Activated T-cell treated with anti-CD3 and anti-CD28 coated beads, Interleukin-2, amount 50 U/mL, for 48 hours (primary cell): ENCODE data around the gene GPR108.
"Not testable (repeated sequence)": the region's sequence is repeated elsewhere in the genome, so short reads cannot be mapped to it uniquely, and the experiment has no call there.

Experiments
- DNase-seq, 2 experiments: peaks; one replicate each; pipeline ENCODE4 v3.0.0-alpha.2; 2020

The GPR108 gene

DNA sequence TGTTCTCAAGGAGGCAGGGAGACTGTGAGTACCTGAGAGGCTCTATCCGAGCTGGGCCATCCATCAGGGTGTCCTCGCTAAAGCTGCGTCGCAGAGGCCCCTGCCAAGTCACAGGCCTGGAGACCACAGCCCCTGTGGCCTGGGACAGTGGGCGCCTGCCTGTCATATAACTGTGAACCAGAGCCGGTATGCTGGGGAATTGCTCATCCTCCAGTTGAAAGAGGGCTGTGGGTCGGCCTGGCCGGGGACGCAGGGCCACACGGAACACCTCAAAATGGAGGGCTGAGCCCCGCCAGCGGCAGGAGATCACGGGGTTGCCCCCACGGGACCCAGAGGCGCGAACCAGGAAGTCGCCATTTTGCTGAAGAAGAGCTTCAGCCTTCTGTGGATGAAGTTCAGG, 23.2 kb upstream of the GPR108 start:
- no peak for DNase-seq

DNA sequence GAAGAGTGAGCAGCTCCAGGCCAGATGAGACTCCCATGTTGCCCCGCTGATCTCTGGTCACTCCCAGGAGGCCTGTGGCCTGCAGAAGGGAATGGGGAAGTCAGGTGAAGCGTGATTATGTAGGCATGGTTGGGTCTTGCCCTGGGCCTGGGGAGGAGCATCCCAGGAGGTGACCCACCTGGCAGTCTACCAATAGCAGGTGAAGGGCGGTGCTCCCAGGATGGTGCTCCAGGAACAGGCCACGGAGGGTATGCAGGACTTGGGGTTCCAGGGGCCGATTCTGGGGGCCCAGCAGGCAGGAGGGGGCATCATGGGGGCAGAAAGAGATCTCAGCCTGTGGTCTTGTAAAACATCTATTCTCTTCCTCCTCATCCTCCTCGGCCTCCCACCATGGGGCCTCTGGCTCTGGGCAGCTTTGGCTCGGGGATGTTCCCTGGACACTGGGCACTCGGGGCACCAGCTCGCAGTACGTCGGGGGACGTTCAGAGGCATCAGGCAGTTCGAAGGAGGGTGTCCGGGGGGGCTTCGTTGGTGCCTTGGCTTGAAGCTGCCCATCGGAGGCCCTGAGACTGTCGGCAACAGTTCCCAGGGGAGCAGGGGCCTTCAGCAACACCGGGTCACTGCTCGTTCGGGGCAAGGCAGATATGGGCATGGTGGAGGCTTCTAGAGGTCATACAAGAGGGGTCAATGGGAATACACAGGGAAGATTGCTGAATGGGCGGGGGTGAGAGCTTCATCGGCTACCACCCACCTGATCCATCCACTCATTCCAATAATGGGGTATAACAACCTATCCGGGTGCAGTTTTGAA, 17.5 kb upstream of the GPR108 start:
- DNase-seq: no peak

DNA sequence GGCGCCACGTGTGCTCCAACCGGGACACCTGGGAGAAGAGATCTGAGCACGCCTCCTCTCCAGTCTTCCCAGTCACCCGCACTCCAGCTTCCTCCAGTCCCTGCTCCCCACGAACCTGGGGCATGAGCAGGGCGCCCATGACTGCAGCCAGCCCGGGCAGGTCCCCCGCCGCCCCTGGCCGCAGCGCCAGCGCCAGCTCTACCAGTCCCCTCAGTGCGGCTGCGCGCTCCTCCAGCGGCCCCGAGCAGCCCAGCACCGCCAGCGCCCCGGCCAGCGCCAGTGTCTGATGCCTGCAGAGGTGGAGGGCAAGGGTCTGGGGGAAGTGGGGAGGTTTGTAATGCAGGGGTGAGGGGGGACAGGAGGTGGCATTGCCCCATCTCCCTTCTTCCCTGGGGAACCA, 16.8 kb upstream of the GPR108 start:
- DNase-seq: no peak

DNA sequence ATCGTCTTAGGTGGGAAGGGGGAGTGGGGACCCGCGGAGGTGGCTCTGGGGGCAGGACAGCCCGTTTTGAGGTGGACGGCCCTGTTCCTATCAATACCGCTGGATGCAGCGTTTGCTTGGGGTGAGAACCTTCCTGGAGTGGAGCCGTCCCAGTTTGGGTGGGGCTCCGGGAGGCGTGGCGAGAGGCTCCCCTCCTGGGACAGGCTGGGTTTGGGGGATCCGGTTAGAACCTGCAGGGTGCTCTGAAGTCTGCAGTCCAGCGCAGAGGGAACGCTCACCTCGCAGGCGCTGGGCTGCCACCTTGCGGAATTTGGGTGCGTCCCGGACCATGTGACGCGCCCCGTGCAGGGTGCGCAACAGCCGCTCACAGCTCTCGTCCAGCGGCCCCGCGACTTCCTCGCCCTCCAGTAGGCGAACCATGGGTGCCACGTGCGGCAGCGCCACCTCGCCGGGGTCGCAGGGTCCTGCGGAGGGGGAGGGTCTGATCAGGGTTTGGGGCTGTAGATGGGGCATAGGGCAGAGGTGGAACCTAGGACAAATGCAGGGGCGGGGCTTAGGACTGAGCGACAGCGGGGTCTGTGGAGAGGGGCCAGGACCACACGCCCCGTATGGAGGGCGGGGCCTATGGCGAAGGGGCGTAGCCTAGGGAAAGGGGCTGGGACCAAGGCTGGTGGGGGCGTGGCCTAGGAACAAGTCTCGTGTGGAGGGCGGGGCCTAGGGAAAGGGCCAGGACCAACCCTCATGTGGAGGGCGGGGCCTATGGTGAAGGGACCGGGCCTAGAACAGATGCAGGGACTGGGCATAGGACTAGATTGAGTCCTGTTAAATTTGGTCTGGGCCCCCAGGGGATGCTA, 16.0 kb upstream of the GPR108 start:
- peak; percentile 93 to 94 for DNase-seq

DNA sequence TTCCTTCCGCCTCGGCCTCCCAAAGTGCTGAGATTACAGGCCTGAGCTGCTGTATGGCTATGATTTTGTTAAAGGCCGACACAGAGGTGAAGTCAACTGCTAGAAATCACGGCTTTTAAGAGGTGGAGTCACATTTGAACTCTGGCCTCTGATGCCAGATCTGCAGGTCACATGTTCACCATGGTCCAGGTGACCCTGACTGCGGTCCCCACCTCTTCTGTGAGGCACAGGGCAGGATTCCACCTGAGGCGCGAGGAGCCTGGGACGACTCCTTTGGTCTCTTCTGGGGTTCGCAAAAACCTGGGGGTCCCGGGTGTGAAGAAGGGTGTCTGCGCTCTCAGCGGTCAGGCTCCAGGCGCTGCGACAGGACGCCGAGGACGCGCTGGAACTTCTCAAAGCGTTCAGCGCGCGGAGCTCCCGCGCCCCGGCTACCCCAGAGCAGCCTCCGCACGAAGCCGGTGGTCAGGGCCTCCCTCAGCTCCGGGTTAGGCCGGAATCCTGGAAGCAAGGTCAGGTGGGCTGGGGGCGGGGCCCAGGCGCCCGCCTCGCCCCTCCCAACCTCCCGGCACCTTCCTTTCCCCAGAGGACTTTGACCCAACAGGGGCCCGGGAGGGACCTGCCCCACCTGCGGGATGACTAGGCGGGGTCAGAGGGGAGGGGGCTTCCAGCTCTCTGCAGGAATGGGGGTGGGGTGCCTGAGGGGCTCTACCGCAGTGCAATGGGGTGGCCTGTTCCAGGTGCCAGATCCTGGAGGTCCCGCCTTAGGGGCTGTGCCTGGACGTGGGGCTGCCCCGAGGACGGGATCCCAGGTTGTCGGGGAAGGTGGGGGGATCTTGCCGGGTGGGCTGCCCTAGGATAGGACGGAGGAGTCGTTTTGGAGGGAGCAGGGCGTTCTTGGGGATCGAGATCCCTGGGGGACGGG, 15.1 kb upstream of the GPR108 start:
- DNase-seq: no peak

DNA sequence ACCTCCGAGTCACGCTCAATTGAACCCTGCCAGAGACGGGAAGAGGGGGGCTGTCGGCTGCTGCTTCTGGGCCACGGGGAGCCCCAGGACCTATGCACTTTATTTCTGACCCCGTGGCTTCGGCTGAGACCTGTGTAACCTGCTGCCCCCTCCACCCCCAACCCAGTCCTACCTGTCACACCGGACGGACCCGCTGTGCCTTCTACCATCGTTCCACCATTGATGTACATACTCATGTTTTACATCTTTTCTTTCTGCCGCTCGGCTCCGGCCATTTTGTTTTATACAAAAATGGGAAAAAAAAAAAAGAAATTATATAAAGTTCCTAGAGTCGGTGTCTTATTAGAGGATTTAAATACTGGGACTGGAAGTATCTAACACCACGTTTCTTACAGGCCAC, 13.8 kb upstream of the GPR108 start:
- DNase-seq: no peak

DNA sequence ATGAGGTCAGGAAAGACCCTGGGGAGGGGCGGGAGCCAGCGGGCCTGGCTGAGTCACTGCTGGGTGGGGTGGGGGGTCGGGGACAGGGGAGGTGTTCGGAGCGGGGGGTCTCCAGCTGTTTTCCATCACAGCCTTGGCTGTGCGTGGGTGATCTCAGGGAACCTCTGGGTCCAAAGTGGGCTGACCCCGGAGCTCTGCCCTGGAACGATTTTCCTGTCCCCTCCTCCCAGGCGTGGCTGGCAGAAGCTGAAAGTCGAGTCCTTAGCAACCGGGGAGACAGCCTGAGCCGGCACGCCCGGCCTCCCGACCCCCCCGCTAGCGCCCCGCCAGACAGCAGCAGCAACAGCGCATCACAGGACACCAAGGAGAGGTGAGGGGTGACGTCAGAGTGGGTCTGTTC, 12.7 kb upstream of the GPR108 start:
- no peak for DNase-seq

DNA sequence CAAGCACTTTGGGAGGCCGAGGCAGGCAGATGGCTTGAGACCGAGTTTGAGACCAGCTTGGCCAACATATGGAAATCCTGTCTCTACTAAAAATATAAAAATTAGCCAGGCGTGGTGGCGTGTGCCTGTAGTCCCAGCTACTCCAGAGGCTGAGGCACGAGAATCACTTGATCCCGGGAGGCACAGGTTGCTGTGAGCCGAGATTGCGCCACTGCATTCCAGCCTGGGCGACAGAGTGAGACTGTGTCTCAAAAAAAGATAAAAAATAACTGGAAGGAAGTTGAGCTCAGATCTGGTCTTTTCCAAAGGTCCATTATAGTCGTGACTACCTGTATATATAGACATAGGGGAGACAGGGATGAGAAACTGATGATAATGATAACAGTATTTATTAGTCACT, 11.2 kb upstream of the GPR108 start:
- DNase-seq: not testable (repeated sequence)

DNA sequence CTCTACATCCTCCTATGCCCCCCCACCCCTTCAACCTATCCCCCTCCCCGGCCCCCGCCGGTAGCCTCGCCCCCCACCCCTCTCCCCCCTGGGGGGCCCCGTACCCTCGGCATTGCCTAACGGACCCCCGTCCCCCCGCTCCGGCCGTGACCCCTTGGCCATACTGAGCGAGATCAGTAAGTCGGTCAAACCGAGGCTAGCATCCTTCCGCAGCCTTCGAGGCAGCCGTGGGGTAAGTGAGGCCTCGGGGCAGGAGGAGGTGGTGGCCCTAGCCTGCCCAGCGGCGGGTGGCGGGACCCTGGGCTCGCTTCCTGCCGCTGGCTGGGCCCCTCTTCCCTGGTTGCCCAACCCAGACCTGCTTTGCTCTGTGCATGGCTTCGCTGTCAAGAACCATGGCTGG, 8.6 kb upstream of the GPR108 start:
- no peak for DNase-seq

DNA sequence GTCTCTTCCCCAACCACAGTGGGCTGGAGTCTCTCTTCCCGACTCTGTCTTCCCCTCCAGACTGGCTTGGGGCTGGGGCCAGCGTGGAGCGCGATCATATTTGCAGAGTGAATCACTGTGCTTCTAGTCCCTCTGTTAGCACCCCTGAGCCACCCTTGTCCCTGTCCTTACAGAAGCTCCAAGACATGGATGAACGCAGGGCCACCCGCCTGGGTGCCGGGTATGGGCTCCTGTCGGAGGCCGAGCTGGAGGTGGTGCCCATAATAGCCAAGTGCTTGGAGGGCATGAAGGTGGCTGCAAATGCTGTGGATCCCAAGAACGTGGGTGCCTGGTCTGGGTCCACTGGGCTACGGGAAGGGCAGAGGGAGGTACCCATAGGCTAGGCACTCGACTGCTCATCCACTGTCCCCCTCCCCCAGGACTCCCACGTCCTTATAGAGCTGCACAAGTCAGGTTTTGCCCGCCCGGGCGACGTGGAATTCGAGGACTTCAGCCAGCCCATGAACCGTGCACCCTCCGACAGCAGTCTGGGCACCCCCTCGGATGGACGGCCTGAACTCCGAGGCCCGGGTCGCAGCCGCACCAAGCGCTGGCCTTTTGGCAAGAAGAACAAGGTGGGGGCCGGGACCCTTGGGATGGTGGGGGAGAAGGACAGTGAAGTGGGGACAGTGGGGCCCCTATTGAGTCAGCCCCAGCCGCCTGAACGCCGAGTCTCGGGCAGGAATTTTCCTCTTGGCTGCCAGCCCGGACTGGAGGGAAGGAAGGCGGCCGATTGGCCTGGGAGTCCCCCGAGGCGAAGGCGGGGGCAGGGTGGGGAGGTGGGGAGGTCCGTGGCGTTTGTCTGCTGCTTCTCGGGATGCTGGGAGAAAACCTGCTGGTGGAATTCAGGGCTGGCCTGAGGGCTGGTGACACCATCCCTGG, 7.3 kb upstream of the GPR108 start:
- DNase-seq: no peak

DNA sequence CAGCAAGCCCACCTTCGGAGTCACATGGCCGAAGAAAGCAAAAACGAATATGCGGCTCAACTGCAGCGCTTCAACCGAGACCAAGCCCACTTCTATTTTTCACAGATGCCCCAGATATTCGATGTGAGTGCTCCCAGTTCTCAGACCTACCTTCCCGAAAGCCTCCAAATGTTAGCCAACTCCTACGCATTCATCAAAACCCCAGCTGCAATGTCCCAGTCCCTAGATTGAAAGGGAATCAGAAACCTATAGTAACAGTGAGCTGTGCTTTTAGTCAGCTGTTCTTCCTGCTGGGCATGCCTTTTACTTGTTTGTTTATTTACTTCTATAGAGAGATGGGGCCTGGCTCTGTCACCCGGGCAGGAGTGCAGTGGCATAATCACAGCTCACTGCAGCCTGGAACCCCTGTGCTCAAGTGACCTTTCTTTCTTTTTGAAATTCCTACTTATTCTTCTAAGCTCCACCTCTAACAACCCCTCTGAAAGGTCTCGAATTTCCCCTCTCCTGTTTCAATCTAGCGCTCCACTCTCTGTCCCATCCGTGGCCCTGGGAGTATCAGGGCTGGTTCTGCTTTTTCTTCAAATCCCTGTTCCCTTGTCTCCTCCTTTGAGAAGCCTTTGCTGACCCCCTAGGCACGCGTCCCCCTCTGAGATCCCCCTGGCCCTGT, 6.5 kb upstream of the GPR108 start:
- no peak for DNase-seq

DNA sequence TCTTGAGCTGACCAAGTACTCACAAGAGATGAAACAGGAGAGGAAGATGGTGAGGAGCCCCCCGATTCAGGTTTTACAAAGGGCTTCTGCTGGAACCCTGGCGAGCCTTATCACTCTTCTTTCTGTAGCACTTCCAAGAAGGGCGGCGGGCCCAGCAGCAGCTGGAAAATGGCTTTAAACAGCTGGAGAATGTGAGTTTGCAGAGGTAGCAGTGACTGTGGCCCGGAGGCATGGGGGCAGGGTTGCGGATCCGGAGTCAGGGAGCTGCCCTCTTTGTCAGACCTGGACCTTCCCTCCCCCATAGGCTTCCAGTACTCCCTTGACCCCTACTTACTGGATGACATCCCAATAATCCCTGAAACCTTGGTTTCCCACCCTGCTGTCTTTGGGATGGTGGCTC, 5.7 kb upstream of the GPR108 start:
- DNase-seq: no peak

DNA sequence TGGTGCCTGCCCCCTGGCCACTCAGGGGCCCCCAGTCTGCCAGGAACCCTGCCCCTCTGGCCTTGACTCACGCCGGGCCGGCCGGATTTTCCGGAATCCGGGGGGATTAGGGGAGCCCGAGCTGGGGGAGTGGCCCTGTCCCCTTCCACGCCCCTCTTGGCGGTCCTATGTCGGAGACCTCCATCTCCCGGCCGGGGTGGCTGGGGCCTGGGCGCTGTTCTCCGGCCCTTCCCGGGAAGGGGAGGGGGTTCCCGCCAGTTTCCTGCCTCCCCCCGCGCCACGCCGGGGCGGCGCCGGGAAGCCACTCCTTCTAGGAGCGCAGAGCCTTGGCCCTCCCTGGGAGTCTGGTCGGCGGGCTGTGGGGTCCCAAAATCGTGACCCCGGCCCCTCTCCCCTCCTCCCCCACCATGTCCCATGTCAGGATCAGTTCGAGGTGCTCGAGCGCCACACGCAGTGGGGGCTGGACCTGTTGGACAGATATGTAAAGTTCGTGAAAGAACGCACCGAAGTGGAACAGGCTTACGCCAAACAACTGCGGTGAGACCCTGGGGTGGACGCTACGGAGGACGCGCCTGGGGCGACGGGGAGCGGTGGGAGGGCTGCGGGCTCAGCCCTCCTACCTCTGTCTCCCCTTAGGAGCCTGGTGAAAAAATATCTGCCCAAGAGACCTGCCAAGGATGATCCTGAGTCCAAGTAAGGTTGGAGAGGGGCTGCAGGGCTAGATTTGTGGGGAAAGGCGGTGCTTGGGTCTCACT, 3.4 kb upstream of the GPR108 start:
- DNase-seq: peak; percentile 48

DNA sequence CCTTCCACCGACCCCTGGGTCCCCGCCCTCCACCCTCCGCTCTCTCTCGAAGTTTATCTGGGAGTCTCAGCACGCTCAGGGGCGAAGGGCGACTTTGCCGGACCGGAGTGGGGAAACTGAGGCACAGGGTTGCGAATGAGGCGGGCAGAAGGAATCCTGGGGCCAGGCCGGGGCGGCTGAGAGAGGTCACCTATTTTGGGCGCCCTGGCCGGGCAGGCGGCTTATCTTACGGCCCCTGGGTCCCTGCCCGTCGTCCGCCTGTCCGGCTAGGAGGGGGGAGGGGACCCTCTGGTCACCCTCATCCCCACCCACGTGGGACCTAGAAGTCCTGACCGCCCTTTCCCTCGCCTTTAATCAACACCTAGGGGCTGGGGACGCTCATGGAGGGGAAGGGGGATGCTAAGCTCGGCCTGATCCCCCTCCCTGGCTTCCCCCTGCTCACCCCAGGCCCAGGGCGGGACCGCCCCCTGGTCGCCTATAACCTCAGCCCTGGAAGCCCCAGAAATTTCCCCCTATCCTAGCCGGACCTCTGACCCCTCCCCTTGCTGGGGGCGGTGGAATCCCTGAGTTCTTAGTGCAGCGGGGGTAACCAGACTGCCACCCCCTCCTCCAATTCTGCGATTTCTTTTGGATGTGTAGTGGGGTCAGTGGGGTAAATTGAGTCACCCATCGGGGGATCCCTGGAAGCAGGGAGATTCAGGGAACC, 2.7 kb upstream of the GPR108 start:
- DNase-seq: peak in 1 of 2 experiments; percentile 50

DNA sequence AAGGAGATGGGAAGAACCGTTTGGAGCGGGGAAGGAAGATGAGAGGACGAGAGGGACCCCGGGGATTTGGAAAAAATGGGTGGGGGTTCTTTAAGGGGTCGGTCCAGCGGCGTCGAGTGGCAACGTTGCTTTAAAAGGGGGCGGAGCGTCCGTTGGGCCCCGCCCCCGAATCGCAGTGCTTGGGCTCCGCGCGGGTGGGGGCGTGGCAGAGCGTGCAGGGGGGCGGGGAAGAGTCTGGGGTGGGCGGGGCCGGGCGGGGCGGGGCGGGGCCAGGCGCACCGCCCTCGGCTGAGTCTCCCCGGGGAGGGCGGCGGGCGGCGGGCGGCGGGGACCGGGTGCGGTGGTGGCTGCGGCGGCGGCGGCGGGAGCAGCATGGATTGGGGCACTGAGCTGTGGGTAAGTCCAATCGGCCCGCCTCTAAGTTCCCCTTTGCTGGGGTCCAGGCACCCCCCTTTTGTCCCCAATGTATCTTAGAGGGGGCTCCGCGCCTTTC, 2.1 kb upstream of the GPR108 start, which contains the start of gene TRIP10:
Gene TRIP10, plus strand, starts transcription at position 291 of the 493 bp plus-strand sequence. Its CDS starts 82 bp downstream, at position 373.
- DNase-seq: peak; percentile 89 to 93

DNA sequence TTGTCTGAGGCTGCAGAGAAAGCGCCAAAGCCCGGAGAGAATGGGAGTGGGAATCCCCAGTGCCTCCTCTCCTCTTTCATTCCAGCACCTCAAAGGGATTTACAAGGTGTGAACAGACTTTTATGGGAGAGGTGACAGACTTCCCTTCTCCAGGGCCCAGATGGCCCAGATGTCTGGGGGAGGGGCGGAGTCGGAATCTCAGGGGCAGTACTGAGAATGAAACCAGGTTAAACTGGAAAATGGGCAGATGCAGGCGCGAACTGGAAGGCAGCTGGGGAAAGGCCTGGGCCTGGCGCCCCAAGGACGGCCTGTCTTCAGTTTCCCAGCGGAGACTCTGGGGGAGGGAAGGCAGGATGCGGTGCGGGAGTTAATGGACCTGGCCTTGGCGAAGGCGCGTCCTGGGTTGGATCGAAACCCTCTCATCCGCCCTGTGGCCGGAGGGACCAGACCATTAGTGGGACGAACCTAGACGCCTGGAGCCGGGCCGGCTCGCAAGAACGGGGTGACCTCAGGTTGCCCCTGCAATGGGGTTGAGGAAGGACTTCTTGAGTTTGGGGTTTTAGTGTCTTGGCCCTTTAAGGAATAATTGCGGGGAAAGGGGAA, 1.5 kb upstream of the GPR108 start:
- DNase-seq: peak in 1 of 2 experiments; percentile 65

DNA sequence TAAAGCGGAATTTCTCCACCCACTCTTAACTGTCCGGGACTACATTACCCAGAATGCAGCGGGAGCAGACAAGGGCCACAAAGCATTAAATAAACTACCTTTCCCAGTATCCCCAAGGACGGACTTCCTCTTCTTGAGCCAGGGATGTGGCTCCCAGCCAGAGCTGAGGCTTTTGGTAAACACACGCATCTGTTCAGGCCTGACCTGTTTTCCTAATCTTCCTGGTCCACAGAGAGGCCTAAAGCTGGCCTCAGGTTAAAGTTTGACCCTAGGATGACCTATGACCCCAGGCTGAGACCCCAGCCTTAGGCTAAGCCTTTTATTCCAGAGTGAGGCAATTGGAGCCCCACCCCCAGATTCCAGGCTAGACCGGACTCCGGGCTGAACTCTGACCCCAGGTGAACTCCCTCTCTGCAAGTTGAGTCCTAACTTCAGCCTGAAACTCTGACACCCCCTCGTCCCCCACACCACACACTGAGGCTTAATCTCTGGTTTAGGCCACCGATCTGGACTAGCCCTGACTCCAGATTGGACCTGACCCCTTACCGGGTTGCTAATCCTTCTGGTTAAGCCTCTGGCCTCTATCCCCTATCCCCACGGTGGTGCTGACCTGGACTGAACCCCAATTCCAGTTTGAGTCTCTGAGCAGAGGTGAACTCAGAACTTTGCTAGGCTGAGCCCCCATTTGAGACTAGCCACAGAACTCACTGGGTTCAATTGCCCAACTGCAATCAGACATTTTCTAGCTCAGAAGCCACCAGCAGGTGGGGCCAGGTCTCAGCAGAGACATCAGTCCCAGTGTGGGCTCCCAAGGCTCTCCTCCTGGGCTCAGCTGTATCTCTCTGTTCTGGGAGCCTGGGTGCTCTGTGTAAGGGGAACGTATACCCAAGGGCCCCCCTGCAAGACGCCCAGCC, 750 bp upstream of the GPR108 start:
- DNase-seq: peak; percentile 87 to 89

DNA sequence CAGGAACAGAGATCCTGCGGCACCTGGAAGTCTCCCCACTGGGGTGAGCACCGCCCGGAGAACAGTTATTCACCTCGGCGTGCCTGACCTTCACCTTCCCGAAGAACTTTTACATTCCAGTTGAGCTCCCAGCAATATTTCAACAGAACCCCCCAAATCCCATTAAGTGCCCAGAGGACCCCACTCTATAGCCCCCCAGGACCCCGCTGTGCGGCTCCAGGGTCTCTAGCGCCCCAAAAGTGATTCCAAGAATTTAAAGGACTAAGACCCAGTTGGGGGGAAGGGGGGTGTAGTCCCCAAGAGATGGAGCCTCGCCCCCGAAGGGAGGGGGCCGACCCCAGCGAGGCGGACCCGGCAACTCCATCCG, 480 bp downstream of the GPR108 start:
- DNase-seq: no peak
